ENCODE data around the gene TSC22D2.

DNA sequence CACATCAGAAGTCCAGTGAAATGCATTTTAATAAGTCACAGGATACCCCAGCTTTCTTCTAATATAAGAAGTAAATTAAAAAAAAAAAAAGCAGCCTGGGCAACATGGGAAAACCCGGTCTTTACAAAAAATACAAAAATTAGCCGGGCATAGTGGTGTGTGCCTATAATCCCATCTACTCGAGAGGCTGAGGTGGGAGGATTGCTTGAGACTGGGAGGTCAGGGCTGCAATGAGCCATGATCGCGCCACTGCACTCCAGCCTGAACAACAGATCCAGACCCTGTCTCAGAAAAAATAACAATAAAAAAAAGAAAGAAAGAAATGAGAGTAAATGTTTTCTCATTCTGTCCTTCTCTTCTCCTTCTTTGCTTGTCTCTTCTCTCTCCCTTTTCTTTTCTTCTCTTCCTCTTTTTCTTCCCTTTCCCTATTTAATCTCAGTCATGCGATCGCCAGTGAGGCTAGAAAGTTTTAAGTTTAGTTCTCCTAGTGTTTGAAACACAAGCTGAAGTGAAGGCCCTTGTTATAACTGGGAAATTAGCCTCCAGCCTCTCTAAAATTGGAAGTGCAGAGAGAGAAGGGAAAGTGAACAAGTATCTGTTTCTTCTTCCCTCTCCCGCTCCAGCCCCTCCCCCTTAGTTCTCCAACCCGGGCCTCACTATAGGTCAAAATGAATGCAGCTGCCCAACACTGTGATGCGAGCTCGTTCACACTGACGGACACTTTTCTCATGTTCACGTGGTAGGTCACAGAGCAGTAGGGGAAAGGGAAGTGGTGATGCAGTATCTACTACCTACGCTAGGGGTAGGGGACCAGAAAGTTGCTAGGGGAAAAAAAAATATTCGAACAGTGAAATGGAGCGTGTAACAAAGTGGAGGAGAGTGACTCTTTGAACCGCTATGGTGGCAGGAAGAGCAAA lies 23.5 kb upstream of the TSC22D2 start:
- TF ChIP-seq, protein P1, sequence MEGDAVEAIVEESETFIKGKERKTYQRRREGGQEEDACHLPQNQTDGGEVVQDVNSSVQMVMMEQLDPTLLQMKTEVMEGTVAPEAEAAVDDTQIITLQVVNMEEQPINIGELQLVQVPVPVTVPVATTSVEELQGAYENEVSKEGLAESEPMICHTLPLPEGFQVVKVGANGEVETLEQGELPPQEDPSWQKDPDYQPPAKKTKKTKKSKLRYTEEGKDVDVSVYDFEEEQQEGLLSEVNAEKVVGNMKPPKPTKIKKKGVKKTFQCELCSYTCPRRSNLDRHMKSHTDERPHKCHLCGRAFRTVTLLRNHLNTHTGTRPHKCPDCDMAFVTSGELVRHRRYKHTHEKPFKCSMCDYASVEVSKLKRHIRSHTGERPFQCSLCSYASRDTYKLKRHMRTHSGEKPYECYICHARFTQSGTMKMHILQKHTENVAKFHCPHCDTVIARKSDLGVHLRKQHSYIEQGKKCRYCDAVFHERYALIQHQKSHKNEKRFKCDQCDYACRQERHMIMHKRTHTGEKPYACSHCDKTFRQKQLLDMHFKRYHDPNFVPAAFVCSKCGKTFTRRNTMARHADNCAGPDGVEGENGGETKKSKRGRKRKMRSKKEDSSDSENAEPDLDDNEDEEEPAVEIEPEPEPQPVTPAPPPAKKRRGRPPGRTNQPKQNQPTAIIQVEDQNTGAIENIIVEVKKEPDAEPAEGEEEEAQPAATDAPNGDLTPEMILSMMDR (conservative IDR thresholded peaks at IDR 0.05), result no peak
- no peak for TF ChIP-seq ZFX (IDR thresholded peaks at IDR 0.05)
